Measurements from ENCODE around the gene ELAVL1.

GRCh38 chr19:7942981-7943443, 62.4 kb downstream of the ELAVL1 start:
- TF ChIP-seq POLR2A (IDR thresholded peaks at IDR 0.05; ENCODE audit: low read depth, low read length) (no peak), TAF1 (IDR thresholded peaks at IDR 0.05; ENCODE audit: low read depth, low read length) (no peak), POLR2AphosphoS5 (IDR thresholded peaks at IDR 0.05; ENCODE audit: low read depth, low read length) (no peak), PAX5 (IDR thresholded peaks at IDR 0.05; ENCODE audit: insufficient read depth, low read length, severe bottlenecking) (no peak)

All from GM12891 (cell line).